Measurements from ENCODE around the gene CDCP1.

GRCh38 chr3:45171283-45171682 lies 25.1 kb upstream of the CDCP1 start:
- TF ChIP-seq CTCF (IDR thresholded peaks at IDR 0.05; ENCODE audit: low read length) (no peak), EZH2 (optimal IDR thresholded peaks at IDR 0.05; ENCODE audit: low read depth, low read length) (no peak), EZH2phosphoT487 (IDR thresholded peaks at IDR 0.05; ENCODE audit: low read length) (no peak)

Data from MM.1S (cell line).